ENCODE results near the gene CXCL1. TPM values are rescaled to one million over a fixed set of nuclear protein-coding genes. Genes with fewer than 3 reads are reported as not detected.
A peak's percentile ranks its signal among the peaks of the same experiment; 100 is the strongest.
"Not testable (repeated sequence)": the region's sequence is repeated elsewhere in the genome, so short reads cannot be mapped to it uniquely, and the experiment has no call there.

Gene CXCL1
- total RNA-seq, 1 donor from 2014 or later: 2.7 TPM

GRCh38 chr4:73892966-73893365 is 23.8 kb downstream of the CXCL1 start:
- Mint-ChIP-seq H3K36me3 (ENCODE audit: insufficient read depth) (no peaks in the 10 kb centered on the region), H3K27me3 (no peaks in the 10 kb centered on the region), H3K27ac (no peak overlapping the region), H3K4me1 (ENCODE audit: low read depth) (peaks cover 19% of the 10 kb centered on the region), H3K9me3 (ENCODE audit: low read depth) (no peaks in the 10 kb centered on the region), H3K4me3 (ENCODE audit: low read depth) (no peak overlapping the region)
- no peak for DNase-seq (ENCODE audit: low spot score, unreplicated experiment)
- TF ChIP-seq CTCF (IDR thresholded peaks at IDR 0.05; ENCODE audit: unreplicated experiment): no peak

GRCh38 chr4:73894001-73894400 is 24.8 kb downstream of the CXCL1 start:
- Mint-ChIP-seq H3K27ac (peak overlapping the region; percentile 8), H3K4me3 (ENCODE audit: low read depth) (no peak overlapping the region), H3K36me3 (ENCODE audit: insufficient read depth) (no peaks in the 10 kb centered on the region), H3K27me3 (no peaks in the 10 kb centered on the region), H3K4me1 (ENCODE audit: low read depth) (peaks cover 19% of the 10 kb centered on the region), H3K9me3 (ENCODE audit: low read depth) (no peaks in the 10 kb centered on the region)
- TF ChIP-seq CTCF (IDR thresholded peaks at IDR 0.05; ENCODE audit: unreplicated experiment): no peak
- DNase-seq (ENCODE audit: low spot score, unreplicated experiment): no peak

GRCh38 chr4:73895201-73896175 is 26.3 kb downstream of the CXCL1 start:
- Mint-ChIP-seq H3K4me1 (ENCODE audit: low read depth) (peaks cover 23% of the 10 kb centered on the region), H3K27me3 (no peaks in the 10 kb centered on the region), H3K27ac (no peak overlapping the region), H3K4me3 (ENCODE audit: low read depth) (no peak overlapping the region), H3K36me3 (ENCODE audit: insufficient read depth) (no peaks in the 10 kb centered on the region), H3K9me3 (ENCODE audit: low read depth) (no peaks in the 10 kb centered on the region)
- DNase-seq (ENCODE audit: low spot score, unreplicated experiment): no peak
- TF ChIP-seq CTCF (IDR thresholded peaks at IDR 0.05; ENCODE audit: unreplicated experiment): no peak

GRCh38 chr4:73896416-73896815 is 27.2 kb downstream of the CXCL1 start:
- peaks cover 20% of the 10 kb centered on the region for H3K4me1 Mint-ChIP-seq (ENCODE audit: low read depth)
- H3K27me3 Mint-ChIP-seq: no peaks in the 10 kb centered on the region
- H3K4me3 Mint-ChIP-seq (ENCODE audit: low read depth): no peak overlapping the region
- no peak for DNase-seq (ENCODE audit: low spot score, unreplicated experiment)
- no peak for TF ChIP-seq CTCF (IDR thresholded peaks at IDR 0.05; ENCODE audit: unreplicated experiment)
- H3K9me3 Mint-ChIP-seq (ENCODE audit: low read depth): no peaks in the 10 kb centered on the region
- H3K36me3 Mint-ChIP-seq (ENCODE audit: insufficient read depth): no peaks in the 10 kb centered on the region
- H3K27ac Mint-ChIP-seq: no peak overlapping the region

GRCh38 chr4:73897380-73898136 is 28.4 kb downstream of the CXCL1 start:
- no peak for DNase-seq (ENCODE audit: low spot score, unreplicated experiment)
- no peaks in the 10 kb centered on the region for H3K36me3 Mint-ChIP-seq (ENCODE audit: insufficient read depth)
- TF ChIP-seq CTCF (IDR thresholded peaks at IDR 0.05; ENCODE audit: unreplicated experiment): no peak
- no peak overlapping the region for H3K27ac Mint-ChIP-seq
- no peak overlapping the region for H3K4me3 Mint-ChIP-seq (ENCODE audit: low read depth)
- H3K27me3 Mint-ChIP-seq: no peaks in the 10 kb centered on the region
- no peaks in the 10 kb centered on the region for H3K9me3 Mint-ChIP-seq (ENCODE audit: low read depth)
- H3K4me1 Mint-ChIP-seq (ENCODE audit: low read depth): peaks cover 11% of the 10 kb centered on the region

- not testable (repeated sequence) for DNase-seq (ENCODE audit: low spot score, unreplicated experiment); H3K27me3 Mint-ChIP-seq; H3K27ac Mint-ChIP-seq; H3K4me3 Mint-ChIP-seq (ENCODE audit: low read depth); H3K4me1 Mint-ChIP-seq (ENCODE audit: low read depth); H3K9me3 Mint-ChIP-seq (ENCODE audit: low read depth); H3K36me3 Mint-ChIP-seq (ENCODE audit: insufficient read depth)
These were observed 30.1 kb downstream of the CXCL1 start for GRCh38 chr4:73899338-73899737.

All from progenitor cell of endocrine pancreas (in vitro differentiated cells).